GM12875 (cell line): Measurements from ENCODE around the gene APPL2.

Experiments used
- H3K4me3 ChIP-seq: one replicate; pipeline ENCODE4 v1.5.1; 2011; ENCODE audit warnings: low read depth, low read length, control low read depth
- CTCF ChIP-seq: IDR thresholded peaks from 2 replicates; pipeline ENCODE4 v1.5.1; 2011; ENCODE audit warnings: low read depth, mild to moderate bottlenecking, control low read depth, inconsistent platforms, low read length, moderate library complexity, borderline replicate concordance; ENCODE audit not compliant: insufficient read depth

The APPL2 gene

GRCh38 chr12:105275997-105276733, 40.2 kb upstream of the APPL2 start:
- TF ChIP-seq CTCF = no peak
- no peak overlapping the region for H3K4me3 ChIP-seq

GRCh38 chr12:105274571-105274970, 38.6 kb upstream of the APPL2 start:
- no peak for TF ChIP-seq CTCF
- no peak overlapping the region for H3K4me3 ChIP-seq

- no peak for TF ChIP-seq CTCF
These were observed 37.6 kb upstream of the APPL2 start for GRCh38 chr12:105273601-105274000.

GRCh38 chr12:105272814-105273416, 36.9 kb upstream of the APPL2 start:
- H3K4me3 ChIP-seq = no peak overlapping the region
- TF ChIP-seq CTCF = no peak

More at GRCh38 chr12:105273601-105274000, 37.6 kb upstream of the APPL2 start:
- H3K4me3 ChIP-seq = no peak overlapping the region

GRCh38 chr12:105272152-105272551, 36.2 kb upstream of the APPL2 start:
- no peak for TF ChIP-seq CTCF

GRCh38 chr12:105271364-105271763, 35.4 kb upstream of the APPL2 start:
- H3K4me3 ChIP-seq = no peak overlapping the region
- TF ChIP-seq CTCF = no peak

More at GRCh38 chr12:105272152-105272551, 36.2 kb upstream of the APPL2 start:
- no peak overlapping the region for H3K4me3 ChIP-seq
